Effector memory CD8-positive, alpha-beta T cell (primary cell): ENCODE data around the gene SH3RF3.

ENCODE experiments used
- ATAC-seq: fragments of 150-1000 bp; cut with Tn5 transposase; replicated peaks from 2 replicates; pipeline ENCODE4 v1.10.0; 2021; ENCODE audit warnings: mild to moderate bottlenecking, moderate library complexity
- DNase-seq, 3 experiments: peaks; one replicate each; pipeline ENCODE4 v3.0.0; 2021
- H3K27ac Mint-ChIP-seq, 2 donors: one replicate each; pipeline ENCODE4 v1.8.0; 2022; ENCODE audit warnings: mild to moderate bottlenecking in 2 of 2, mixed read lengths in 2 of 2, moderate library complexity in 2 of 2
- H3K27me3 Mint-ChIP-seq, 2 donors: one replicate each; pipeline ENCODE4 v1.8.0; 2022; ENCODE audit warnings: mixed read lengths in 2 of 2
- H3K36me3 Mint-ChIP-seq: one replicate; pipeline ENCODE4 v1.8.0; 2022; ENCODE audit warnings: mild to moderate bottlenecking, moderate library complexity, mixed read lengths; ENCODE audit not compliant: insufficient read depth
- H3K4me1 Mint-ChIP-seq, 2 donors: one replicate each; pipeline ENCODE4 v1.8.0; 2022; ENCODE audit warnings: low read depth in 2 of 2, mixed read lengths in 2 of 2
- H3K4me3 Mint-ChIP-seq, 2 donors: one replicate each; pipeline ENCODE4 v1.8.0; 2022; ENCODE audit warnings: mild to moderate bottlenecking in 2 of 2, mixed read lengths in 2 of 2, moderate library complexity in 2 of 2
- H3K9me3 Mint-ChIP-seq, 2 donors: one replicate each; pipeline ENCODE4 v1.8.0; 2022; ENCODE audit warnings: mixed read lengths in 2 of 2

The SH3RF3 gene

GRCh38 chr2:109545828-109546713 is 417.1 kb downstream of the SH3RF3 start:
- Mint-ChIP-seq H3K9me3 (no peaks in the 10 kb centered on the region), H3K27me3 (peaks cover 21 to 30% of the 10 kb centered on the region in 2 donors), H3K27ac (no peak overlapping the region), H3K36me3 (no peaks in the 10 kb centered on the region), H3K4me1 (no peaks in the 10 kb centered on the region), H3K4me3 (no peak overlapping the region)
- DNase-seq = peak; percentile 16 to 33 (median 30)
- peak; percentile 66 for ATAC-seq

GRCh38 chr2:109547280-109547679 is 418.3 kb downstream of the SH3RF3 start:
- Mint-ChIP-seq H3K9me3 (no peaks in the 10 kb centered on the region), H3K4me3 (no peak overlapping the region), H3K27ac (no peak overlapping the region), H3K27me3 (peaks cover 10 to 22% of the 10 kb centered on the region in 2 donors), H3K36me3 (no peaks in the 10 kb centered on the region), H3K4me1 (no peaks in the 10 kb centered on the region)
- no peak for DNase-seq
- no peak for ATAC-seq

GRCh38 chr2:109549016-109549590 is 420.1 kb downstream of the SH3RF3 start:
- Mint-ChIP-seq H3K9me3 (no peaks in the 10 kb centered on the region), H3K27ac (no peak overlapping the region), H3K27me3 (peaks cover 10 to 28% of the 10 kb centered on the region in 2 donors), H3K4me3 (no peak overlapping the region), H3K4me1 (no peaks in the 10 kb centered on the region), H3K36me3 (no peaks in the 10 kb centered on the region)
- DNase-seq = no peak
- ATAC-seq = no peak
